DOHH2 (cell line): Measurements from ENCODE around the gene RMI2.

Experiments used
- H3F3A ChIP-seq: fragments of 200-600 bp; sonication (generic), shearing (Covaris generic); 2 replicates; pipeline ENCODE4 v1.6.0; 2016; ENCODE audit warnings: antibody characterized with exemption, mild to moderate bottlenecking; ENCODE audit not compliant: control insufficient read depth, insufficient read depth
- H3K27ac ChIP-seq: fragments of 200-600 bp; sonication (generic); 2 replicates; pipeline ENCODE4 v1.5.1; 2014; ENCODE audit warnings: low read depth, mild to moderate bottlenecking, low read length, moderate library complexity
- H3K27me3 ChIP-seq: fragments of 200-600 bp; sonication (generic); 2 replicates; pipeline ENCODE4 v1.6.1; 2014; ENCODE audit warnings: mild to moderate bottlenecking, low read length, mixed read lengths; ENCODE audit not compliant: control insufficient read depth
- H3K36me3 ChIP-seq: fragments of 200-600 bp; sonication (generic); 2 replicates; pipeline ENCODE4 v1.6.1; 2014; ENCODE audit warnings: mild to moderate bottlenecking, low read length, moderate library complexity, mixed read lengths; ENCODE audit not compliant: control insufficient read depth
- H3K4me1 ChIP-seq: fragments of 200-600 bp; sonication (generic); 2 replicates; pipeline ENCODE4 v1.6.1; 2014; ENCODE audit warnings: mild to moderate bottlenecking, low read length, mixed read lengths; ENCODE audit not compliant: control insufficient read depth
- H3K4me2 ChIP-seq: fragments of 200-600 bp; sonication (generic); 2 replicates; pipeline ENCODE4 v1.6.0; 2014; ENCODE audit warnings: mild to moderate bottlenecking, low read length, moderate library complexity
- H3K4me3 ChIP-seq: fragments of 200-600 bp; sonication (generic); 2 replicates; pipeline ENCODE4 v1.5.1; 2014; ENCODE audit warnings: mild to moderate bottlenecking, low read length, mixed read lengths
- H3K79me2 ChIP-seq: fragments of 200-600 bp; sonication (generic); 2 replicates; pipeline ENCODE4 v1.6.1; 2014; ENCODE audit warnings: mild to moderate bottlenecking, low read length, mixed read lengths; ENCODE audit not compliant: control insufficient read depth
- H3K9me2 ChIP-seq: fragments of 200-600 bp; sonication (generic); replicated peaks from 2 replicates; pipeline ENCODE4 v1.6.1; 2014; ENCODE audit warnings: mild to moderate bottlenecking, low read length, mixed read lengths; ENCODE audit not compliant: control insufficient read depth
- H3K9me3 ChIP-seq: fragments of 200-600 bp; sonication (generic); 2 replicates; pipeline ENCODE4 v1.6.1; 2014; ENCODE audit warnings: antibody characterized with exemption, low read length, mixed read lengths; ENCODE audit not compliant: control insufficient read depth, insufficient read depth
- H4K20me1 ChIP-seq: fragments of 200-600 bp; sonication (generic); 2 replicates; pipeline ENCODE4 v1.6.0; 2014; ENCODE audit warnings: low read depth, mild to moderate bottlenecking, antibody characterized with exemption, low read length, moderate library complexity; ENCODE audit not compliant: control insufficient read depth, insufficient read depth
- CTCF ChIP-seq: fragments of 200-600 bp; sonication (generic); IDR thresholded peaks from one replicate; pipeline ENCODE4 v1.5.1; 2014; ENCODE audit warnings: antibody characterized with exemption, mild to moderate bottlenecking, low read depth, low read length; ENCODE audit not compliant: poor library complexity, severe bottlenecking
- EZH2phosphoT487 ChIP-seq: fragments of 200-600 bp; sonication (generic); IDR thresholded peaks from 2 replicates; pipeline ENCODE4 v1.6.1; 2017; ENCODE audit warnings: borderline replicate concordance, mild to moderate bottlenecking, antibody characterized with exemption, low read length, moderate library complexity, mixed read lengths

The RMI2 gene

GRCh38 chr16:11390573-11391495 lies 45.6 kb downstream of the RMI2 start:
- Histone ChIP-seq H3K36me3 (no peaks in the 10 kb centered on the region), H3K79me2 (no peaks in the 10 kb centered on the region), H4K20me1 (no peaks in the 10 kb centered on the region), H3K4me1 (peaks cover under 1% of the 10 kb centered on the region; the same call in 1 of the 2 replicates), H3F3A (no peaks in the 10 kb centered on the region), H3K9me3 (no peaks in the 10 kb centered on the region), H3K4me3 (no peak overlapping the region), H3K27ac (no peak overlapping the region), H3K27me3 (peaks cover 13% of the 10 kb centered on the region), H3K4me2 (no peak overlapping the region), H3K9me2 (no peaks in the 10 kb centered on the region)
- TF ChIP-seq EZH2phosphoT487 (no peak), CTCF (no peak)

GRCh38 chr16:11391576-11391975 lies 46.3 kb downstream of the RMI2 start:
- Histone ChIP-seq H3K36me3 (no peaks in the 10 kb centered on the region), H3K4me2 (no peak overlapping the region)

GRCh38 chr16:11392041-11392581 lies 46.9 kb downstream of the RMI2 start:
- no peaks in the 10 kb centered on the region for H3K9me3 ChIP-seq
- H3F3A ChIP-seq = no peaks in the 10 kb centered on the region
- no peak overlapping the region for H3K4me2 ChIP-seq
- H3K4me1 ChIP-seq = peaks cover 4% of the 10 kb centered on the region; the same call in 1 of the 2 replicates
- H3K27ac ChIP-seq = no peak overlapping the region
- H3K9me2 ChIP-seq = no peaks in the 10 kb centered on the region
- no peak for TF ChIP-seq CTCF
- no peak for TF ChIP-seq EZH2phosphoT487
- H3K36me3 ChIP-seq = no peaks in the 10 kb centered on the region
- no peak overlapping the region for H3K4me3 ChIP-seq
- H4K20me1 ChIP-seq = no peaks in the 10 kb centered on the region
- no peaks in the 10 kb centered on the region for H3K79me2 ChIP-seq
- peaks cover 2% of the 10 kb centered on the region; the same call in 1 of the 2 replicates for H3K27me3 ChIP-seq

More at GRCh38 chr16:11391576-11391975, 46.3 kb downstream of the RMI2 start:
- no peak overlapping the region for H3K27ac ChIP-seq
- H3F3A ChIP-seq = no peaks in the 10 kb centered on the region
- H3K9me2 ChIP-seq = no peaks in the 10 kb centered on the region
- peaks cover 4% of the 10 kb centered on the region; the same call in 1 of the 2 replicates for H3K4me1 ChIP-seq
- TF ChIP-seq CTCF = no peak
- no peak for TF ChIP-seq EZH2phosphoT487
- H3K9me3 ChIP-seq = no peaks in the 10 kb centered on the region
- no peak overlapping the region for H3K4me3 ChIP-seq
- no peaks in the 10 kb centered on the region for H3K79me2 ChIP-seq
- H3K27me3 ChIP-seq = peaks cover 5% of the 10 kb centered on the region
- H4K20me1 ChIP-seq = no peaks in the 10 kb centered on the region
